ENCODE data around the gene COG7.

DNA sequence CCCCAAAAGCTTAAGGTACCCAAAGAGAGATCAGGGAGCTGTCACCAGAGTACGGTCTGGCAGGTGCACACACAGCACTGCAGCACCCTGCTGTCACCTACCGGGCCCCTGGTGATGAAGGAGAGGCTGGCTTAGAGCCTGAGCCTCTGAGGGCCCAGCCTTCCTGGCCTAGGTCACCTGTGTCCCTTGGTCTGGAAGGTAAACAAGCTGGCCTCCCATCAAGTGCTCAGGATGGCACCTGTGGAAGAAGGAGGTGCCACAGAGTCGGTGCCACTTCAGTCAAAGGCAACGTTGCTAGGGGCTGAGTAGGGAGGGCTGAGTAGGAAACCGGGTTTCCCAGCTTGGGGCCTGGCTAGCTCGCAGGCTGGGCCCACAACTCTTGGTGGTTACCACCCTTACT is 70.7 kb downstream of the COG7 start:
- TF ChIP-seq, protein P1, sequence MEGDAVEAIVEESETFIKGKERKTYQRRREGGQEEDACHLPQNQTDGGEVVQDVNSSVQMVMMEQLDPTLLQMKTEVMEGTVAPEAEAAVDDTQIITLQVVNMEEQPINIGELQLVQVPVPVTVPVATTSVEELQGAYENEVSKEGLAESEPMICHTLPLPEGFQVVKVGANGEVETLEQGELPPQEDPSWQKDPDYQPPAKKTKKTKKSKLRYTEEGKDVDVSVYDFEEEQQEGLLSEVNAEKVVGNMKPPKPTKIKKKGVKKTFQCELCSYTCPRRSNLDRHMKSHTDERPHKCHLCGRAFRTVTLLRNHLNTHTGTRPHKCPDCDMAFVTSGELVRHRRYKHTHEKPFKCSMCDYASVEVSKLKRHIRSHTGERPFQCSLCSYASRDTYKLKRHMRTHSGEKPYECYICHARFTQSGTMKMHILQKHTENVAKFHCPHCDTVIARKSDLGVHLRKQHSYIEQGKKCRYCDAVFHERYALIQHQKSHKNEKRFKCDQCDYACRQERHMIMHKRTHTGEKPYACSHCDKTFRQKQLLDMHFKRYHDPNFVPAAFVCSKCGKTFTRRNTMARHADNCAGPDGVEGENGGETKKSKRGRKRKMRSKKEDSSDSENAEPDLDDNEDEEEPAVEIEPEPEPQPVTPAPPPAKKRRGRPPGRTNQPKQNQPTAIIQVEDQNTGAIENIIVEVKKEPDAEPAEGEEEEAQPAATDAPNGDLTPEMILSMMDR (IDR thresholded peaks at IDR 0.05) = no peak
- no peak for TF ChIP-seq POLR2A (IDR thresholded peaks at IDR 0.05)
- TF ChIP-seq EP300 (IDR thresholded peaks at IDR 0.05) = no peak
